HG03520 (cell line): ENCODE data around the gene TWSG1.
"Not testable (repeated sequence)": the region's sequence is repeated elsewhere in the genome, so short reads cannot be mapped to it uniquely, and the experiment has no call there.

Experiments
- ATAC-seq: cut with Tn5 transposase; IDR thresholded peaks from one replicate; pipeline ENCODE4 v1.9.1; 2021; ENCODE audit warnings: mild to moderate bottlenecking, moderate library complexity; ENCODE audit not compliant: unreplicated experiment

TWSG1 gene

GRCh38 chr18:9449600-9450414 is 115.2 kb downstream of the TWSG1 start:
- ATAC-seq, result no peak

- ATAC-seq, result not testable (repeated sequence)
Observed at GRCh38 chr18:9450920-9451319, 116.3 kb downstream of the TWSG1 start.
